ENCODE measurements around the gene KLHL21. TPM values are rescaled to one million over a fixed set of nuclear protein-coding genes. Genes with fewer than 3 reads are reported as not detected.
A peak's percentile ranks its signal among the peaks of the same experiment; 100 is the strongest.

KLHL21 gene
- total RNA-seq, 1 donor from 2014 or later = 18.8 TPM

DNA sequence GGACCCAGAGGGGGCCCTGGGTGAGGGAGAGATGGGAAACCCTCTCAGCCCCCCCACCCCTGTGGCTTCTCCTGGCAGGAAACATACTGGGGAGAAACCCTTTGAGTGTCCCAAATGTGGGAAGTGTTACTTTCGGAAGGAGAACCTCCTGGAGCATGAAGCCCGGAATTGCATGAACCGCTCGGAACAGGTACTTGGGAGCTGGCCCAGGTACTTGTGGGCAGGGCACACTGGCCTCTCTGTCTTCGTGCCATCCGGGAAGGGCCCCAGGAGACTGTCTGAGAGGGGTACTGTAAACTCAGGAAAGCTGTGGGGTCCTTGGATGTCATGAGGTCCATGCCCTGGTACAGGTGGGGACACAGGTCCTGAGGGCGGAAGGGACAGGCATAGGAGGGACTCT lies 16.8 kb downstream of the KLHL21 start:
- H3K36me3 Mint-ChIP-seq (ENCODE audit: low read depth) = no peaks in the 10 kb centered on the region
- no peak overlapping the region for H3K4me3 Mint-ChIP-seq
- no peak for DNase-seq (ENCODE audit: low read depth, low spot score)
- H3K27ac Mint-ChIP-seq (ENCODE audit: unreplicated experiment) = no peak overlapping the region
- TF ChIP-seq, protein P1, sequence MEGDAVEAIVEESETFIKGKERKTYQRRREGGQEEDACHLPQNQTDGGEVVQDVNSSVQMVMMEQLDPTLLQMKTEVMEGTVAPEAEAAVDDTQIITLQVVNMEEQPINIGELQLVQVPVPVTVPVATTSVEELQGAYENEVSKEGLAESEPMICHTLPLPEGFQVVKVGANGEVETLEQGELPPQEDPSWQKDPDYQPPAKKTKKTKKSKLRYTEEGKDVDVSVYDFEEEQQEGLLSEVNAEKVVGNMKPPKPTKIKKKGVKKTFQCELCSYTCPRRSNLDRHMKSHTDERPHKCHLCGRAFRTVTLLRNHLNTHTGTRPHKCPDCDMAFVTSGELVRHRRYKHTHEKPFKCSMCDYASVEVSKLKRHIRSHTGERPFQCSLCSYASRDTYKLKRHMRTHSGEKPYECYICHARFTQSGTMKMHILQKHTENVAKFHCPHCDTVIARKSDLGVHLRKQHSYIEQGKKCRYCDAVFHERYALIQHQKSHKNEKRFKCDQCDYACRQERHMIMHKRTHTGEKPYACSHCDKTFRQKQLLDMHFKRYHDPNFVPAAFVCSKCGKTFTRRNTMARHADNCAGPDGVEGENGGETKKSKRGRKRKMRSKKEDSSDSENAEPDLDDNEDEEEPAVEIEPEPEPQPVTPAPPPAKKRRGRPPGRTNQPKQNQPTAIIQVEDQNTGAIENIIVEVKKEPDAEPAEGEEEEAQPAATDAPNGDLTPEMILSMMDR (conservative IDR thresholded peaks at IDR 0.05) = no peak
- H3K9me3 Mint-ChIP-seq = no peaks in the 10 kb centered on the region
- peaks cover 8% of the 10 kb centered on the region for H3K4me1 Mint-ChIP-seq
- no peaks in the 10 kb centered on the region for H3K27me3 Mint-ChIP-seq (ENCODE audit: low read depth)

DNA sequence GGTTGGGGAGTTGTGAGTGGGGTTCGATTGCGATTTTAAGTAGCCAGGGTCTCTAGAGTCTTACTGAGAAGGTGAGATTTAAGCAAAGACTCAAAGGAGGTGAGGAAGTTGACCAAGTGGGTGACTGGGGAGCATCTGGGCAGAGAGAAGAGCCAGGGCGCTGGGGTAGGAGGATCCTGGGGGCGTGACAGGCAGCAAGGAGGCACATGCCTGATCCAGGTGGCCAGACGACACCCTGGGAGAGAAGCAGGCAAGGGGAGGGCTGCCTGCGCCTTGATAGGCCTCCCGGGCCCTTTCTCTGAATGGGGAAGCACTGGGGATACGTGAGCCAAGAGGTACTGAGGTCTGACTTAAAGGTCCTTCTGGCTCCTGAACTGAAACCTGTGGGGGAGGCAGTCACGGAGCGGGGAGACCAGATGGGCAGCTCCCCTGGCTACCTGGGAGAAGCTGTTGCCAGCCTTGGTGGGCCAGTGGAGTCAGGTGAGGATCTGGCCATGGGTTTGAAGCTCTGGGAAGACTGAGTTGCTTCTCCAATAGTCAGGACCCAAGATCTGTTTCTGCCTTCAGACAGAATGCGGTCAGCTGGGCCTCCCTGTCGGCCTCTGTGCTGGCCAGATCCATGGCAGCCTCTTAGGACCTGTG lies 17.5 kb downstream of the KLHL21 start:
- no peak overlapping the region for H3K27ac Mint-ChIP-seq (ENCODE audit: unreplicated experiment)
- no peak overlapping the region for H3K4me3 Mint-ChIP-seq
- H3K36me3 Mint-ChIP-seq (ENCODE audit: low read depth) = no peaks in the 10 kb centered on the region
- TF ChIP-seq, protein P1 (conservative IDR thresholded peaks at IDR 0.05) = no peak
- no peaks in the 10 kb centered on the region for H3K9me3 Mint-ChIP-seq
- H3K4me1 Mint-ChIP-seq = peaks cover 13% of the 10 kb centered on the region
- H3K27me3 Mint-ChIP-seq (ENCODE audit: low read depth) = no peaks in the 10 kb centered on the region
- DNase-seq (ENCODE audit: low read depth, low spot score) = no peak

DNA sequence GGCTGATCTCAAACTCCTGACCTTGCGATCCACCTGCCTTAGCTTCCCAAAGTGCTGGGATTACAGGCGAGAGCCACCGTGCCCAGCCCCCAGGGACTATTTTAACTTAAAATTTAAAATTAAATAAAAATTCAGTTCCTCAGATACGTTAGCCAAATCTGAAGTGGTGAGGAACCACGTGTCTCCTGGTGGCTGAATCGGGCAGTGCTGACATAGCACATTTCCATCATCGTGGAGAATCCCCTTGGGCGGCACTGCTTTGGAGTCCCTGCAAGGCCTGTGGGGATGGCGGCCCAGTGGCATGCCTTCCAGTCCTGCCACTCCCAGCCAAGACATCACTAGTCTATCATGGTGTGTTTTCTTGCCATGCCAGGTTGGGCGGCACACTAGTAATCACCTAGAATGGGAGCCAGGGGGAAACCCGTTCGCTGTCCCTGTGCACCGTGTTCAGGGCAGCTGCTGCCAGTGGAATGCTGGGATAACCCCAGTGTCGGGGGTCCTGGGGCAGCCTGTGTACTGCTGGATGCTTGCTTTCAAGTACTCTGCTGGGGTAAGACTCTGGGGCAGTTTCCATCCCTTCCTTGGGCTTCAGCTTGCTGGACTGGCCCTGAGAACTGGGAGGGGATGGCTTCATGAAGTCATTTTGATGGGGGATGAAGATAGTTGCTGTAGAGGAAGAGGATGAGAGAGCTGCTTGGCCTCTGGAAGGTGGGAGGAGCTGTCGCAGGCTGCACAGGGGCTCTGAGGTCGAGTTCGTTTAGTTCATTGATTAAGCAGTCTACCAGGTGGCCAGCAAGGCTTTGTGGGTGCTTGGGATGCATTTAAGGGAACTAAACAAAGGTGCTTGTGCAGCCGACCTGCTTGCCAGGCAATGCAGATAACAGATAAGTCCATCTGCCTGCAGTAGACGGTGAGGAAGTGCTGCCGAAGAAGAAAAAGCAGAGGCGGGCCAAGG lies 18.3 kb downstream of the KLHL21 start:
- DNase-seq (ENCODE audit: low read depth, low spot score) = no peak

DNA sequence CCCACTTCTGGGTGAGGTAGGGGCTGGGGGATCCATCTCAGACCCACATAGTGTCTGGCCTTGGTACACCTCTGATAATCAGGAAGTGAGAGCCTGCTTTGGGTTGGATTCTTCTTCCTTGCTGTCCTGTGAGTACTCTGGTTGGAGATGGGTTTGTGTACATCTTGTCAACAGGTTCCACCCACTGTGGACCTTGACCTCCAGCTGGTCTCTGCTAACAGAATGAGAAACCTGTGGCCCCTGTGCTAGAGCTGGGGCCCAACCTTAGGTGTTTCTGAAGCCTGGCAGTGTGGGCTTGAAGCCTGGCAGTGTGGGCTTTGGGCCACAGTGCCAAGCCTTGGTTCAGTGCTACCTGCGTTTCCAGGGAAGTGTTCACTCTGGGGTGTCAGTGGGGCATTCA lies 20.3 kb downstream of the KLHL21 start:
- Mint-ChIP-seq H3K9me3 (no peaks in the 10 kb centered on the region), H3K4me1 (peaks cover 30% of the 10 kb centered on the region), H3K27ac (ENCODE audit: unreplicated experiment) (no peak overlapping the region), H3K36me3 (ENCODE audit: low read depth) (no peaks in the 10 kb centered on the region), H3K27me3 (ENCODE audit: low read depth) (no peaks in the 10 kb centered on the region), H3K4me3 (peak overlapping the region; percentile 75)
- no peak for DNase-seq (ENCODE audit: low read depth, low spot score)
- TF ChIP-seq, protein P1 (conservative IDR thresholded peaks at IDR 0.05) = no peak

More for the DNA sequence above, 18.3 kb downstream of the KLHL21 start:
- no peaks in the 10 kb centered on the region for H3K27me3 Mint-ChIP-seq (ENCODE audit: low read depth)
- no peaks in the 10 kb centered on the region for H3K36me3 Mint-ChIP-seq (ENCODE audit: low read depth)
- H3K27ac Mint-ChIP-seq (ENCODE audit: unreplicated experiment) = no peak overlapping the region
- H3K4me3 Mint-ChIP-seq = peak overlapping the region; percentile 72
- no peaks in the 10 kb centered on the region for H3K9me3 Mint-ChIP-seq
- peaks cover 18% of the 10 kb centered on the region for H3K4me1 Mint-ChIP-seq
- TF ChIP-seq, protein P1 (conservative IDR thresholded peaks at IDR 0.05) = peak; percentile 47

DNA sequence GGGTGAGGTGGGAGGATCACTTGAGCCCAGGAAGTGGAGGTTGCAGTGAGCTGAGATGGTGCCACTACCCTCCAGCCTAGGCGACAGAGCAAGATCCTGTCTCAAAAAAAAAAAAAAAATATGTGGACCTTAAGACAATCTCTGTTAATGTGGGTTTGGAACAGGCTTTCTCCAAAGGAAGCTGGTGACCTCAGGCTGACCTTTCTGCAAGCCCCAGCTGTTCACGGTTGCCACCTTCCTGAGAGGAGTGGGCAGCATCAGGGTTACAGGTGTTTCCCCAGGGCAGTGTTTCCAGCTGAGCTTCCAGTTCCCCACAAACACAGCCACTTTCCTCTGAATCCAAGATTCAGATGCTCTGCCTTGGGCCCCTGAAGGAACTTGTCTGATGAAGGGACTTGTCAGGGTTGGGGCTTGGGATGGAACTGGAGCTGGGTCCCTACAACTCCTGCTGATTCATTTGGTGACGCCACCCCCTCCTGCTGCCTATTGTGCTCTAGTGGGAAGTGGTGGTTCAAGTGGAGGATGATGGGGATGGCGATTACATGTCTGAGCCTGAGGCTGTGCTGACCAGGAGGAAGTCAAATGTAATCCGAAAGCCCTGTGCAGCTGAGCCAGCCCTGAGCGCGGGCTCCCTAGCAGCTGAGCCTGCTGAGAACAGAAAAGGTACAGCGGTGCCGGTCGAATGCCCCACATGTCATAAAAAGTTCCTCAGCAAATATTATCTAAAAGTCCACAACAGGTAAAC lies 20.9 kb downstream of the KLHL21 start:
- Mint-ChIP-seq H3K27me3 (ENCODE audit: low read depth) (no peaks in the 10 kb centered on the region), H3K27ac (ENCODE audit: unreplicated experiment) (no peak overlapping the region), H3K4me3 (peak overlapping the region; percentile 97), H3K36me3 (ENCODE audit: low read depth) (no peaks in the 10 kb centered on the region), H3K9me3 (no peaks in the 10 kb centered on the region), H3K4me1 (peaks cover 30% of the 10 kb centered on the region)
- TF ChIP-seq, protein P1 (conservative IDR thresholded peaks at IDR 0.05) = no peak
- DNase-seq (ENCODE audit: low read depth, low spot score) = no peak

Measured in neural crest cell (in vitro differentiated cells).